EH (cell line): ENCODE data around the gene ZBED2.
"Not testable (repeated sequence)": the region's sequence is repeated elsewhere in the genome, so short reads cannot be mapped to it uniquely, and the experiment has no call there.

Experiments used
- DNase-seq: peaks from one replicate; pipeline ENCODE4 v3.0.0-alpha.2; 2015; ENCODE audit warnings: low read depth

The ZBED2 gene

GRCh38 chr3:111595232-111595631 is at the start of gene ZBED2:
TSS of gene ZBED2 (minus strand) at chr3:111595346. CDS start at chr3:111594201, 1,145 bp downstream.
- DNase-seq, result no peak

- DNase-seq, result no peak
These were observed 44.2 kb upstream of the ZBED2 start for GRCh38 chr3:111639316-111639715.

- DNase-seq, result no peak
These were observed 41.3 kb upstream of the ZBED2 start for GRCh38 chr3:111636366-111636885.

- DNase-seq, result no peak
These were observed 40.3 kb upstream of the ZBED2 start for GRCh38 chr3:111635403-111635802.

- DNase-seq, result peak; percentile 89
These were observed 35.5 kb upstream of the ZBED2 start for GRCh38 chr3:111630638-111631037.

- not testable (repeated sequence) for DNase-seq
These were observed 33.9 kb upstream of the ZBED2 start for GRCh38 chr3:111629018-111629417.

GRCh38 chr3:111627092-111627491 is 31.9 kb upstream of the ZBED2 start:
- peak; percentile 17 for DNase-seq

- peak; percentile 3 for DNase-seq
These were observed 26.4 kb upstream of the ZBED2 start for GRCh38 chr3:111621535-111621934.

- DNase-seq, result peak; percentile 33
These were observed 24.7 kb upstream of the ZBED2 start for GRCh38 chr3:111619833-111620232.

GRCh38 chr3:111618945-111619344 is 23.8 kb upstream of the ZBED2 start:
- no peak for DNase-seq

- peak; percentile 28 for DNase-seq
These were observed 22.9 kb upstream of the ZBED2 start for GRCh38 chr3:111617912-111618601.

- no peak for DNase-seq
These were observed 22.3 kb upstream of the ZBED2 start for GRCh38 chr3:111617406-111617805.

- peak; percentile 49 for DNase-seq
These were observed 21.4 kb upstream of the ZBED2 start for GRCh38 chr3:111616417-111617105.

- no peak for DNase-seq
These were observed 20.7 kb upstream of the ZBED2 start for GRCh38 chr3:111615880-111616279.

GRCh38 chr3:111613294-111613693 is 18.1 kb upstream of the ZBED2 start:
- no peak for DNase-seq

- no peak for DNase-seq
These were observed 15.5 kb upstream of the ZBED2 start for GRCh38 chr3:111610612-111611054.

- no peak for DNase-seq
These were observed 15.0 kb upstream of the ZBED2 start for GRCh38 chr3:111610189-111610588.

- no peak for DNase-seq
These were observed 14.6 kb upstream of the ZBED2 start for GRCh38 chr3:111609700-111610099.

GRCh38 chr3:111608383-111608782 is 13.2 kb upstream of the ZBED2 start:
- DNase-seq, result no peak

- peak; percentile 17 for DNase-seq
These were observed 12.2 kb upstream of the ZBED2 start for GRCh38 chr3:111607240-111607920.

- DNase-seq, result no peak
These were observed 10.3 kb upstream of the ZBED2 start for GRCh38 chr3:111605493-111605892.

- DNase-seq, result peak; percentile 66
These were observed 9.9 kb upstream of the ZBED2 start for GRCh38 chr3:111605018-111605417.

- no peak for DNase-seq
These were observed 9.0 kb upstream of the ZBED2 start for GRCh38 chr3:111604119-111604518.
